Nephron (organoid): ENCODE measurements around the gene SSBP3.
A peak's percentile ranks its signal among the peaks of the same experiment; 100 is the strongest.

Source experiments
- H3K27ac Mint-ChIP-seq, 3 experiments: 2 replicates each; pipeline ENCODE4 v1.8.0; 2020; ENCODE audit warnings: mixed read lengths in 3 of 3, mild to moderate bottlenecking in 2 of 3, moderate library complexity in 1 of 3
- H3K27me3 Mint-ChIP-seq: 2 replicates; pipeline ENCODE4 v1.8.0; 2021; ENCODE audit warnings: low read depth, mild to moderate bottlenecking, moderate library complexity, mixed read lengths
- H3K36me3 Mint-ChIP-seq: 2 replicates; pipeline ENCODE4 v1.8.0; 2020; ENCODE audit warnings: low read depth, mixed read lengths
- H3K4me1 Mint-ChIP-seq: 2 replicates; pipeline ENCODE4 v1.8.0; 2020; ENCODE audit warnings: mixed read lengths
- H3K4me3 Mint-ChIP-seq, 3 experiments: 2 replicates each; pipeline ENCODE4 v1.8.0; 2020; ENCODE audit warnings: mild to moderate bottlenecking in 3 of 3, mixed read lengths in 3 of 3, moderate library complexity in 2 of 3
- H3K9me3 Mint-ChIP-seq: 2 replicates; pipeline ENCODE4 v1.8.0; 2020; ENCODE audit warnings: mixed read lengths
- TF ChIP-seq, protein P1 (sequence below), 3 experiments: fragments of 200-600 bp; sonication (generic); IDR thresholded peaks; one replicate each; pipeline ENCODE4 v1.5.0; 2021; ENCODE audit warnings: antibody characterized with exemption in 3 of 3; ENCODE audit not compliant: unreplicated experiment in 3 of 3

SSBP3 gene

DNA sequence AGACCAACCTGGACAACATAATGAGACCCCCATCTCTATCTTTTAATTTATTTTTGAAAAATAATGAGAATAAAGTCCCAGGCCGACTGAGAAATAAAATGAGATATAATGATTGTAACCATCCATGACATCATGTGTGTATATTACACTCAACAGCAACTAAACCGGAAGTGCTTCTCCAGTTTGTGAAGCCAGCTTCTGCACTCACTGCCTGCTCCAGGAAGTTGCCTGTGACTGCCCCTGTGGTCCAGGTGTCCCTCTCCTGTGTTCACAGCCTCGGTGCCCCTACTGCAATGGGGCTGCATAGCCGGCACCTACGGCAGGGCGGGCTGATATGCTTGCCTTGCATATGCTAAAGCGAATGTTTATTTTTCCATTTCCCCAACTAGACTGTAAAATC lies 68.3 kb downstream of the SSBP3 start:
- peaks cover 26% of the 10 kb centered on the region for H3K36me3 Mint-ChIP-seq
- no peaks in the 10 kb centered on the region for H3K27me3 Mint-ChIP-seq
- H3K9me3 Mint-ChIP-seq: no peaks in the 10 kb centered on the region
- TF ChIP-seq, protein P1, sequence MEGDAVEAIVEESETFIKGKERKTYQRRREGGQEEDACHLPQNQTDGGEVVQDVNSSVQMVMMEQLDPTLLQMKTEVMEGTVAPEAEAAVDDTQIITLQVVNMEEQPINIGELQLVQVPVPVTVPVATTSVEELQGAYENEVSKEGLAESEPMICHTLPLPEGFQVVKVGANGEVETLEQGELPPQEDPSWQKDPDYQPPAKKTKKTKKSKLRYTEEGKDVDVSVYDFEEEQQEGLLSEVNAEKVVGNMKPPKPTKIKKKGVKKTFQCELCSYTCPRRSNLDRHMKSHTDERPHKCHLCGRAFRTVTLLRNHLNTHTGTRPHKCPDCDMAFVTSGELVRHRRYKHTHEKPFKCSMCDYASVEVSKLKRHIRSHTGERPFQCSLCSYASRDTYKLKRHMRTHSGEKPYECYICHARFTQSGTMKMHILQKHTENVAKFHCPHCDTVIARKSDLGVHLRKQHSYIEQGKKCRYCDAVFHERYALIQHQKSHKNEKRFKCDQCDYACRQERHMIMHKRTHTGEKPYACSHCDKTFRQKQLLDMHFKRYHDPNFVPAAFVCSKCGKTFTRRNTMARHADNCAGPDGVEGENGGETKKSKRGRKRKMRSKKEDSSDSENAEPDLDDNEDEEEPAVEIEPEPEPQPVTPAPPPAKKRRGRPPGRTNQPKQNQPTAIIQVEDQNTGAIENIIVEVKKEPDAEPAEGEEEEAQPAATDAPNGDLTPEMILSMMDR (IDR thresholded peaks at IDR 0.05; ENCODE audit: unreplicated experiment in 3 of 3): no peak
- H3K4me1 Mint-ChIP-seq: peaks cover 90% of the 10 kb centered on the region
- peak overlapping the region in 1 of 3 experiments; percentile 43 for H3K4me3 Mint-ChIP-seq
- H3K27ac Mint-ChIP-seq: peak overlapping the region; percentile 72 to 94 (median 87)

GRCh38 chr1:54337034-54337433 lies 69.2 kb downstream of the SSBP3 start:
- H3K4me3 Mint-ChIP-seq: no peak overlapping the region
- H3K36me3 Mint-ChIP-seq: peaks cover 26% of the 10 kb centered on the region
- TF ChIP-seq, protein P1 (IDR thresholded peaks at IDR 0.05; ENCODE audit: unreplicated experiment in 3 of 3): no peak
- H3K9me3 Mint-ChIP-seq: no peaks in the 10 kb centered on the region
- H3K27ac Mint-ChIP-seq: peak overlapping the region; percentile 96 to 99 (median 98)
- H3K4me1 Mint-ChIP-seq: peaks cover 90% of the 10 kb centered on the region
- no peaks in the 10 kb centered on the region for H3K27me3 Mint-ChIP-seq

- Mint-ChIP-seq H3K36me3 (peaks cover 18% of the 10 kb centered on the region), H3K27me3 (no peaks in the 10 kb centered on the region), H3K9me3 (no peaks in the 10 kb centered on the region), H3K4me1 (peaks cover 90% of the 10 kb centered on the region), H3K4me3 (no peak overlapping the region), H3K27ac (peak overlapping the region; percentile 96 to 99 (median 98))
- TF ChIP-seq, protein P1 (IDR thresholded peaks at IDR 0.05; ENCODE audit: unreplicated experiment in 3 of 3): no peak
Measured at GRCh38 chr1:54336116-54336515, 70.1 kb downstream of the SSBP3 start.

- H3K27me3 Mint-ChIP-seq: no peaks in the 10 kb centered on the region
- peak overlapping the region; percentile 96 to 99 (median 98) for H3K27ac Mint-ChIP-seq
Measured at GRCh38 chr1:54335755-54336108, 70.5 kb downstream of the SSBP3 start.

DNA sequence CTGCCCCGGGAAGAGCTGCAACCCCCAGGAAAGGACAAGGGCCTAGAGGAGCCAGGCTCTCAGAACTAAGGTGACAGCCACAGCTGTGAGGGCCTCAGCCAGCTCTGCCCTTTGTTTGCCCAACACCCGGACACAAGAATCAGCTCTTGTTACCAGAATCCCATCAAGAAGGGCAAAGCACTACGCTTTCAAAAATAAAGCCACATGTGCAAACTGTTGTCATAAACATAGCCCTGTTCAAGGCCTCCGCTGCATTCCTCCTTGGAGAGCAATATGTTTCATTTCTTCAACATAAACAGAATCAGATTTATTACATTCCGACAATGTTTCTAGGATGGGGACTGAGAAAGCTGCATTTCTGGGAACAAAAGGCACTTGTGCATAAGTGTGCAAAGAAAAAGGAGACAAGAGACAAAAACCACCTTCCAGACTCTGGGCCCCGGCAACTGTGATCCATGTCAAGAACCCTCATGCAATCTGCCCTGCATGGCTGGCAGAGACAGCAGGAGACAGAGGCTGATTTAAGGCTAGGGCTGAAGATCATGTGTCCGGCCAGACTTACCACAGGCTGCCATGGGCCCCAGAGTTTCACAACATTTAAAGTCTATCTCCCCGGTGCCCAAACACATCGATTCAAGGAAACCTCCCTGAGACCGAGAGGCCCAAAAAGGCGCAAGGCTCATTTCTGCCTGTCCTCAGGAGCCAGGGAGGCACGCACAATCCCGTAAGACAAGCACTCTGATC lies 71.0 kb downstream of the SSBP3 start:
- Mint-ChIP-seq H3K4me3 (peak overlapping the region; percentile 46 to 65 (median 51)), H3K9me3 (no peaks in the 10 kb centered on the region), H3K27ac (peak overlapping the region; percentile 96 to 99 (median 98)), H3K4me1 (peaks cover 90% of the 10 kb centered on the region), H3K27me3 (no peaks in the 10 kb centered on the region), H3K36me3 (peaks cover 15% of the 10 kb centered on the region)
- TF ChIP-seq, protein P1 (IDR thresholded peaks at IDR 0.05; ENCODE audit: unreplicated experiment in 3 of 3): no peak

More at GRCh38 chr1:54335755-54336108, 70.5 kb downstream of the SSBP3 start:
- no peaks in the 10 kb centered on the region for H3K9me3 Mint-ChIP-seq
- H3K36me3 Mint-ChIP-seq: peaks cover 15% of the 10 kb centered on the region
- H3K4me3 Mint-ChIP-seq: peak overlapping the region; percentile 40 to 65 (median 46)
- TF ChIP-seq, protein P1 (IDR thresholded peaks at IDR 0.05; ENCODE audit: unreplicated experiment in 3 of 3): no peak
- peaks cover 90% of the 10 kb centered on the region for H3K4me1 Mint-ChIP-seq
